GM21529 (cell line): ENCODE measurements around the gene NISCH.

Experiments used
- ATAC-seq: cut with Tn5 transposase; IDR thresholded peaks from one replicate; pipeline ENCODE4 v1.9.1; 2021; ENCODE audit not compliant: unreplicated experiment

Gene NISCH

DNA sequence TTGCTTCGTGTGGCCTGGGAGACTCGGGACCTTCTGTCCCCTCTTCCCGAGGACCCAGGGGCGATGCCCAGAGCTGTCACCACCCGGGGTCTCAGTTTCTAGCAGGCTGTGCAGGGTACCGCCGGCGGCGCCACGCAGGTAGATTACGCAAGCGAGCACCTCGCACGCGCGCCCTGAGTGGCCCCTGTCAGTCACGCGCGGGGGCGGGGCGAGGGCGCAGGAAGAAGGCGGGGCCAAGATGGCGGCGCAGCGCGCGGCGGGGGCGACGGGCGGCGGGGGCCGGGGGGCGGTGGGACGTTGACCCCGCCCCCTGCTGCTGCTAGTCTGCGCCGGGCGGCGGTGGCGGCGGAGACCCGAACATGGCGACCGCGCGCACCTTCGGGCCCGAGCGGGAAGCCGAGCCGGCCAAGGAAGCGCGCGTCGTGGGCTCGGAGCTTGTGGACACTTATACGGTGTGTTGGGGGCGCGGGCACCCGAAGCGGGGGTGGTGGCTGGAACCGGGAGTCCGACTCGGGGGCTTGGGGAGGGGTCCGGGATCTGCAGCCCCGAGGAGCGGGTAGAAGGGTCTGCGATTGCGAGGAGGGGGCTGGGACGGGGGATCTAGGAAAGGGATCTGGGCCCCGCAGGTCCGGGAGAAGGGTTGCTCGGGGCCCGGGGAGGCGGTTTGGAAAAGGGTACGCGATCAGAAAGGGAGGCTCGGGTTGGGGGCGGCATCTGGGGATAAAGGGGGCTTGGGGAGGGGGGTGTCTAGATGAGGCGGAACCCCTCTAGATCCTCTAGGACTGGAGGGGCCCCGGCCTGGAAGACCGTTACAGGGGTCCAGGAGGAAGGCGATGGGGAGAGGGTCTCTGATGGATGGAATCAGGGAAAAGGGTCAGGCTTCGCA is at the start of gene NISCH:
Gene NISCH (plus strand): TSS at position 322 of the 886 bp plus-strand sequence. CDS start 38 bp downstream, at position 360.
- ATAC-seq, result peak; percentile 75

DNA sequence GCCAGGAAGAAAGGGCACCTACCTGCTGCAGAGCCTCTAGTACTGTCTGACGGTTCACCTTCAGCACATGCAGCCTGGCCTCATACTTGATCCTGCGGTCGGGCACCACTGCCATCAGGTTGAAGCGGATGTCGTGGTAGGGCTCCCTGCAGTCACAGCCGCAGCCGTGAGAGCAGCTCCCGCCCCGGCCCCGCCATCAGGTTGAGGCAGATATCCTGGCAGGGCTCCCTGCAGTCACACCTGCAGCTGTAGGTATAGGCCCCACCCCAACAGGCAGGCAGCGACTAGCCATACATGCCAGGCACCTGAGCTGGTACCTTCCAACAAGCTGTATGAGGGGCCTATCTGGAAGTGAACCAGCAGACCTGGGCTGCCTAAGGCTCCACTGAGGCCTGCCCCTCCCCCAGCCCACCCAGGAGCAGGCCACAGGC is 49.2 kb upstream of the NISCH start:
- no peak for ATAC-seq

DNA sequence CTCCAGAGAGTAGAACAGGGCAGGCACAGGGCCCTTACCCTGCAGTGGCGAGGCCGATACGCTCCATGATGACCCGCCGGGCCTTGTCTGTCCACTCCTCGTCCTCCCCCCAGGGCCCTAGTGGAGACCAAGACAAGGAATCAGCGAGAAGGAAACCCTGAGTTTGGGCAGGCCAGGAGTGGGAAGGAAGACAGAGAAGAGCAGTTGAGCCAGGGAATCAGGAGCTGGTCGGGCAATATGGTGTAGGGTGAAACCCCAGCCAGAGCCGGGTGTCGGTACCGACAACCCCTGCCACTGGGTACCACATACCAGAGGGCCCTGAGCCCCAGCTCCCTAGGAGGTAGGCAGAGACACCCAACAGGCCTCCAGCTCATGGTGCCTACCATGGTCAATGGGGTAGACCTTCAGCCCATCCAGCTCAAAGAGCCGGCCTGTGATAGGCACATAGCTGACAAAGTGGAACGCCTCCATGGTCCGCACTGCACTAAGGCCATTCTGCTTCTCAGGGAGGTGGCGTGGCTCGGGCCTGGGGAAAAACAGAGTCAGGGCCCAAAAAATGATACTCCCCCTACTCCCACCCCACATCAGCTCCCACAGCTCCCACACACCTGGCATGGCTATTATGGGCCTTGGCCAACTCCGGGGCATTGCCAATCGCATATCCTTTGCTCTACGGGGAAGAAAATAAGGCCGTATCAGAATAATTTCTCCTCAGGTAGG is 48.5 kb upstream of the NISCH start:
- ATAC-seq, result no peak

DNA sequence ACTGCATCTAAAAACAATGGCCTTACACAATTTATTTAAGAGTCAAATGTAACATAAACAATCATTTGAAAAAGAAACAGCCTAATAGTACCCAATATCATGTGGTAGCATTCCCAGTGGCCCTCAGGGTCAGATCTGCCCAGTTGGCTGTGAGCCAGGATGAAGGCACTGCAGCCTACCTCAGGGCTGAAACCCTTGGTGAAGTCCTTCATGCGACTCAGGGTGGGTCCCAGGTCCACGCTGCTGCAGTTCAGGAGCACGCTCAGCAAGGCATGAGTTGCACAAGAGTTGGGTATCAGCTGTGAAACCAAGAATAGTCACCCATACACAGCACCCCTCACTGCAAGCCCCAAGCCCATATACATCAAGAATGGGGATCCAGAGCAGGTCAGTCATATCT is 47.6 kb upstream of the NISCH start:
- no peak for ATAC-seq

DNA sequence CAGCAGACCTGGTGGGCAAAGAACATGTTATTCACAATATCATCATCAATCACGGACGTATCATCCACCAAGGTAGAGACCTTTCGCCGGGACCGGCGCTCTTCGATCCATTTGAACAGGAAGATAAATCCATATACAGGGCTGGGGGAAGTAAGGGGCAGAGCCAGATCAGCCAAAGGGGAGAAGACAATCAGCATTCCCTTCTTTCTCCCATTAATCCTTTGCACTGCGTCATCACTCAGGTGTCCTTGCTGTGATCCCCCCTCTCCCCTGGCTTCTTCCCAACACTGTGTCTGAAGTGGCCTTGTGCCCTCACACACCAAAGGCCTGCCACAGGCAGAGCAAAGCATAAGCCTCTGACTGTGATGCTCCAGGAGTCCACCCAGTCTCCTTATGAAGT is 46.9 kb upstream of the NISCH start:
- ATAC-seq, result no peak

DNA sequence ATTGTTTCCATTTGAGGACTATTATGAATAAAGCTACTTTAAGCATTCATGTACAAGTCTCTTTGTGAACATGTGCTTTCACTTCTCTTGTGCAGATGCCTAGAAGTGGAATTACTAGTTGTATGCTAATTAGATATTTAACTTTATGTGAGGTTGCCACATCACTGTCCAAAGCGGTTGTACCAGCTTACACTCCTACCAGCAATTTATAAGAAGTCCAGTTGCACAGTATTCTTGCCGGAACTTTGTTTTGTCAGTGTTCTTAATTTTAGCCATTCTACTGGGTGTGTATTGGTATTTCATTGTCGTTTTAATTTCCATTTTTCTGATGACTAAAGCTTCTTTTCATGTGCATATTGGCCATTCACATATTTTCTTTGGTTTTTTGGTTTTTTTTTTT is 39.6 kb upstream of the NISCH start:
- ATAC-seq, result no peak

DNA sequence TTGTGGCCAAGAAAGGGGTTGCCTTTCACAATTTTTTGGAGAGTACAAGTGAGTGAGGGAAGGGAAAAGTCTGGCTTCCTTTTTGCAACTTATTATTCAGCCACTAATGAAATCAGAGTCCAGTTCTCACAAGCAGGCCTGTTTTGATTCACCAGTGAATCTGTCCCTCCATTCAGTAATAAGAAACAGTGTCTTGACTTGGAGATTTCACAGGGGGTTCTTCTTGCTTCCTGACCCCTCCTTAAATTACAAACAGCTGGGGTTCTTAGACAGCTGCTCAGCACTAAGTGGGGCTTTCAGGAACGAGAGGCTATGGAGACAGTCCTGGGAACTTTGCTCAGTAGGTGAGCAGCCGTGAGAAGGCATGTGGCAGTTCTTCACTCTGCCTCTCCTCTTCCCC is 35.0 kb upstream of the NISCH start:
- no peak for ATAC-seq

DNA sequence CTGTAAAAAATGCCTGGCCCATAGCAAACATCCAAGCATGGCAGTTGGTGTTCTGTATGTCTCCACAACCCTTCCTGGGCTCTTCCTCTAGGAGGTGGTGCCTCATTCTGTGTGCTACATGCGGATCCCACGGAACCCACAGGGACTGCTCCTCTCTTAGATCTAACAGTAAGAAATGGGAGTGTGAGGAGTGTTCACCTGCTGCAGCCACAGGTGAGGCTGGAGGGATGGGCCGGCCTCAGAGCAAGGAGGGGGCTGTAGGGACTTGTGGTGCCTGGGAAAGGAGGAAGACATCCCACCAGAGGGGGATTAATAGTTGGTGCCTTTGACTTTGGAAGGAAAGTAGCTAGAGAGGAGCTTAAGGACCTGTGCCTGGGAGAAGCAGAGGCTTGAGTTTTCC is 32.7 kb upstream of the NISCH start:
- ATAC-seq, result no peak

DNA sequence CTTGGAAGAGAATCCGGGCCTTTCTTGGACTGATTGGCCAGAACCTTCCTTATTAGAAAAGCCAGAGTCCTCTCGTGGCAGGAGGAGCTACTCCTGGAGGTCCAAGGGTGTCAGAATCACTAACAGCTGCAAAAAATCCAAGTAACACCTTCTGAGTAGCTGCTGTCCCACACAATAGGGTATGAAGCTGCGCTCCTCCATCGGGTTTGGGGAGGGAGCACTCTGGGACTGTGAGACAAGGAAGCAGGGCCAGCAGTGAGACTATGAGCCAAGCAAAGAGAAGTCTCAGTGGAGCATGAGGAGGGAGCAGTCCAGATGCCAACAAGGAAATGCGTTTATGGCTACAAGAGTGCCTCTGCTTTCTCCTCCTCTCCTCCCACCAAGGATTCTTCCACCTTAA is 32.2 kb upstream of the NISCH start:
- ATAC-seq, result no peak

DNA sequence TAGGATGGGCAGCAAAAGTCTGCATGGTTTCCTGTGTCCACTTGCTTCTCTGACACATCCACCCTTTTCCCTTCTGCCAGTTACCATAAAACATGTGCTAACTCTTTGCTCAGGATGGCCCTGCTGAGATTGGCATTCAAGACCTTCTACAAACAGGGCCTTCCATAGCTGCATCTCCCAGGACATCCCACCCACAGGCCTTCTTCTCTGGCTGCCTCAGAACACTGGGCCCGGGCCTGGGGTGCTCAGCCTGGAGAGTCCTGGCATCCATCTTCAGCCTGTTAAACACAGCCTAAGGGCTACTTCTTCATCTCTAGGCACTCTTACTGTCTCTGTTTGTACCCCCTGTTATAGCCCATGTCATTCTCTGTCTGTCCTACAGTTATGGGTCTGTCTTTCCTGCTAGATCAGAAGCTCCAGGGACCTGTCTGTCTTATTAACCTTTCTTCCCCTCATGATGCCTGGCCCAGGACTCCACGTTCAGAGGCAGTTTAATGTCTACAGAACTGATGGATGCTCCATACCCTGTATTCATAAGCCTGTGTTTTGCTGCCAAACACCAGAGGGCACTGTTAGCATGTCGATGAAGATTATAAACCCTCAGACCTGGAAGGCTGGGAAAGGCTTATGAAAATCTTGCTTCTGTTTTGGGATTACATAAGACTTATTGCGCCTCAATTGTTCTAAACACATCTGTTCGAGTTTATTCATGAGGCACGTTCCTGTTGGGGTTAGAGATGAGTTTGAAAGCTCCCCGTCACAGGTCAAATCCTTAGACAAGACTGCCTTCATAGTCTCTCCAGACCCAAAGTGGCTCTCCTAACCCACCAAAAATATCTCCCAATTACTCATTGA is 27.0 kb upstream of the NISCH start:
- no peak for ATAC-seq

DNA sequence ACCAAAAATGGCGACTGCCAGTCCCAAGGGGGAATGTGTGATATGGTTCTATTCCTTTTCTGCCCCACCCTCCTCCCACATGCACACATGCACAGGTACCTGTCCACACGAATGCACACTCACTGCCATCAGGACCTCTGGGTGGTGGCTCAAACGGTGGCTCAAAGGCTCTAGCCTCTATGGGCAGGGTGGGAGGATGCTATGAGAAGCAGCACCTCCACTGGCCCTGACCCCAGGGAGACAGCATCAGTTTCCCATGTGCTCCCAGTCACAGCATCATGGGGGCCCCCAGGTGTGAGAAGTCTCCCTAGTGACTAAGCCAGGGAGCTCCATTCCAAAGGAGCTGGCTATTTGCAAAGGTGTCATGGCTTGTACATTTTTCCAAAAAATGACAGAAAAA is 26.4 kb upstream of the NISCH start:
- no peak for ATAC-seq

DNA sequence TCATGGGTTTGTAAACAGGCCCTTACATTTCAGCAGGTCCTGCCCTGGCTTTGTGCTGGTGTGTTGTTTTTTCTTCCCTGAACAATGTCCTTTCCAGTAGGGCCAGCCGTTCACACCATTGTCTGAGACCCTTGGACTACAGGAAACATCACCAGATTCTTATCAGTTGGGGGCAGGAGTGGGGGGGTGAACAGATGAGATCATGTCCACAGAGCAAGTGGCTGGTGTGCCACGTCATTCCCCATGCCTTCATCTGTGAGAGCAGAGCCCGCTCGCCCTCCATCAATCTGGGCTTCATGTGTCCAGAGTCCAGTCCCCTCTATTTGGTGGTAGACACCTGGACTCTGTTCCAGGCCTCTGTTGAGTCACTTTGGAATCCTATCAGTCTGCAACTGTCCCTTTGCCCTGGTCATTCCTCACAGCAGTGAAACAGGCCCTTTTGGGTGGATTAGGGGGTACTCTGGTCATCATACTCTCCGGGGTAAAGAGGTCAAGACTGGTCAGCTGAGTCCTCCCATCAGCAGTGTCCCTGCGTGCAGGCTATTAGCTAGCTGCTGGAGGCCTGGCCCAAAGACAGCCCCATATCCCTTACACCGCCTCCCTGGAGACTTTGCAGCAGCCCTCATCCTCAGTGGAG is 25.5 kb upstream of the NISCH start:
- no peak for ATAC-seq

DNA sequence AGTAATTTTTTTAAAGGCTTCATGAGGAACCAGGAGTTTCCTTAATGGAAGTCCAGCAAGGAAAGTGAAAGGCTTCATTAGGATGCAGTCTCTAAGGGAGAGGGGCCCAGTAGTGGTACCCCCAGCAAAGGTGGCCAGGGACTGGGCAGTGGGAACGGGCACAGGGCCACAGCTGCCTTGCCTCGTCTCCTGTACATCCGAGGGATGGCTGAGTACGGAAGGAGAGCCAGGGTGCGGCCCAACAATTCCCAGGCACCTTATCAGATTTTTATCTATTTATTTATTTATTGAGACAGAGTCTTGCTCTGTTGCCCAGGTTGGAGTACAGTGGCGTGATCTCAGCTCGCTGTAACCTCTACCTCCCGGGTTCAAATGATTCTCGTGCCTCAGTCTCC is 25.0 kb upstream of the NISCH start:
- ATAC-seq, result no peak

DNA sequence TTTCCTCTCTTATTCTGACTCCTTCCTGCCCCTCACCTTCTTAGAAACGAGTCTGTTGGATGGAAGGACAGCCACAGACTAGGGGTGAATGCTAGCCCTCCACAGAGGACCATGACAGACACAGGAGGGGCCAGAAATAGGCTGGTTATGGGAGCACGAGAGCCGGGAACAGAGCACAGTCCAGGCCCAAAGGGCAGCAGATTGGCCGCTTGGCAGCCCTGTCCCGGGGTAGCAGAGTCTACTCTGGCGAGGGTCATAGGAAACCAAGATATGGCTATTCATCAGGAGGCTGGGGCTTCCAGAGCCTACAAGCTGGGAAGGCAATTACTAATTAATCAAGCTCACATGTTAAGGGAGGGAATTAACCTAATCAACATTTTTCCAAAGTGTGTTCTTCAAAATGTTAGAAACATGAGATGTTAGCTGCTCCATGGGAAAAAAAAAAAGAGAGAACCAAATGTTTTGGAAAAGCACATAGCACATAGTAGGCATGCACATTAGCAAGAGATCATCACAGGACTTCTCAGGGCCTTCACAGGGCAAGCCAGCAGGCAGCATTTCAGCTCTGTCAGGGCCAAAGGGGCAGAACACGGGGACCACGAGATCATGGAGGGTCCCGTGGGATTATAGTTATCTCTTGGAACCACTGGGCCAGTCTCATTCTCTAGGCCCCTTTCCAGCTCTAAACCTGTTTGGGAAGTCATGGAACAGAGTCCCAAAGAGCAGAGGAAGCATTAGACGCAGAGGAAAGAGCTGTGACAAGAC is 23.8 kb upstream of the NISCH start:
- ATAC-seq, result no peak

DNA sequence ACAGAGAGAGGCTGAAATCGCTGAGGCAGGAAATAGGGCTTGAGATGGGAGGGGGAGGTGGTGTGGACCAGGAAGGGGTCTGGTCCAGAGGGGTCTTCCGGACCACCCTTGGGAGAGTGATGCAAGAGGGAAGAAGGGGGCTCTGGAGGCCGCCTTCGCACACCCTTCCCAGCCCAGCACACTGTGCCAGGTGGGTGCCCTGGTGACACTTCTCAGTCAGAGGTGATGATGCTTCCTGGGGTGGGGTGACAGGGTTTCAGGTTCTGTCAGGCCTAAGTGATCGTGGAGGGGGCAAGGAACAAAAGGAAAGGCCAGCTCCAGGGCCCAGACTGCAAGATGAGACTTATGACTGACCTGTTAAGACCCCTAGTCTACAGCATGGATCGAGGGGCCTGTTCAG is 23.2 kb upstream of the NISCH start:
- ATAC-seq, result no peak

DNA sequence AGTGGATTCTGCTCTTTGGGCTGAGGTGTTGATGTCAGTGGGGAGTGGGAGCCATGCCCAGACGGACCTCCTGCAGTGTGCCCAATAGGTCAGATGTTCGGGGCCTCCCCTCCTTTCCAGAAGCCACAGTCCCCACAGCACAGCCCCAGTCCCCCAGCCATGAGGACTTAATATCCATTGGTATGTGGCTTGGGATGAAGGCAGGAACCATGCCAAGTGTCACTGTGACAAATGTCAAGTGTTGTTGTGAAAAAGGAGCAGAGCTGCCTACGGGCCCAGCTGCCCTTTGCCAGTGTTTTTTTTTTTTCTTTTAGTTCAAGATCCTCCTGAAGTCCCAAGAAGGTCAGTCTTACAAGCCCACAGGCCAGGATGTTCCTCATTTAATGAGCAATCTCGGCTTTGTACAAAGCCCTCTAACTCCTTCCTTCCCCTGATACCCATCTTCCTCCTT is 22.7 kb upstream of the NISCH start:
- ATAC-seq, result no peak

DNA sequence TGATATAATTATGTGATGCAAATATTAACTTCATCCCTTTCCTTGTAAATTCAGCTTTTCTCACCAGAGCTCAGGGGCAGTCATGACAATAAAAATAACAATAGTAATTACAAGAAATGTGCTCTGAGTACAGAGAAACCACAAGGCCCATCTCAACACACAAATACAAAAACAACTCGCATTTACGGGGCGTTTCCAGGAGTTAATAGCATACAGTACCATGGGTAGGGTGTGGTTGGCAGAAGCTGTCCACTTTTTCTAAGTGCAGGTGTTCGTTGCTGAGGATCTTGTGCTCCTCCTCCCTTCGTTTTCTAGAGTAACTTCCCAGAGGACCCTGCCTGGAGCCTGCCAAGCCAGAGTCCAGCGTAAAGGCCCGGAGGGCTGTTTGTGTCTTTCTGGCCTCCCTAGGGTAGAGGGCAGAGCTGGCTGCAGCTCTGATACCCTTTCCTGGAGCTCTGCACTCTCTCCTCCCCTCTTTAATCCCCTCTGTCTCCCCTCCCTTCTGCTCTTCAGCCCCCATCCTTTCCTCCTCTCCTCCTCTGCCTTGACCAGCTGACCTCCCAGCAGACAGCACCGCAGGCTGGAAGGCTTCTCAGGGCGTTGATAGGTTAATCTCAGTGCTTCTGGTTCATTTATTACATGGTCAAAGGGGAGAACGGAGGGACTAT is 21.9 kb upstream of the NISCH start:
- ATAC-seq, result no peak

DNA sequence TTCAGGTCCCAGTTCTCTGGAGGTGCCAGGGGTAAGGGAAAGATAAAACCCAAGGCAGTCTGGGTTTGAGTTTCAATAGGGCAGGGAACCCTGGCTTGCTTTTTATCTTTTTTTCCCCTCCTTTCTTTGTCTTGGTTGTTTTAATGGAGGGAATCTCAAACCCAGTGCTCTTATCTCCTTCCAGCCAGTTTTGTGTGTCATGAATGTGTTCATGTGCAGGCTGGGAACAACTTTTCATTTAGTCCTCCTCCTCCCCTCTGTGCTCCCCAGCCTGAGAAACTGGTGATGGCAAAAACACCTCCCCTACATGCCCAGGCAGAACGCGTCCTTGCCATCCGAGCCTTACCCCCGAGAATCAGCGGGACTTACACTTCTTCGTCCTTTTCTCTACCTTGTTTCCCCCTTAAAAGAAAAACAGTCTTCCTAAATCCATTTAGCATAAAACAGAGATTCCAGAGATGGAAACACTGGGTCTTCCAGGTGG is 21.4 kb upstream of the NISCH start:
- ATAC-seq, result no peak

DNA sequence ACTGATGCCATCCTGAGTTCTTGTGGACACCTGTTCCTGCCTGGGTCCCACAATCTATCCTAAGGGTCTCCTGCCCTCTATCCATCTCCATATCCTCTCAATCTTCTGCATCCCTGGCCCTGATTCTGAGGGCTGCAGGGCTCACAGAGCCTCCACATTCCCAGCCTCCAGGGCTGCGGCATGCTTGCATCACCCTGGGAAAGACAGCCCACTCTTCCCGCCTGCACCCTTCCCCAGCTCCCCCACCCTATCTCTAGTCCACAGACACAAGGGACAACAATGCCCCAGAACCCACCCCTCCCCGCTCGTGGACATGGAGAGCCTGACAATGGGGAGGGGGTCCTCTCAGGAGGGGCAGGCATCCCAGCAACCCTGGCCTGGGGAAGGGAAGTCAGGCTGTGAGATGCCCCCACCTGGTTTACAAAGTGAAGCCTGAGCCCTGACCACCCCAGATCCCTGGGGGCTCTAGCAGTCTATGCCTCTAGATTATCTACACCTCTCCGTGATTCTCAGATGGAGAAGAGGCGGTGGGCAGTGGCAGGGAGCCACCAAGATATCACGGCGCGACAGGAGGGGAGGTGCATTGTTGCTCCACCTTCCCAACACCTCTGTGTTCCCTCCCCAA is 20.8 kb upstream of the NISCH start:
- ATAC-seq, result no peak
